Measurements from ENCODE around the gene POLR3A. TPM values are rescaled to one million over a fixed set of nuclear protein-coding genes. Genes with fewer than 3 reads are reported as not detected.
A peak's percentile ranks its signal among the peaks of the same experiment; 100 is the strongest.

The POLR3A gene
- total and polyA plus RNA-seq, 2 donors (not counting 1 experiment from before 2014, with no cell fraction given) = 5.4 to 18.4 TPM

DNA sequence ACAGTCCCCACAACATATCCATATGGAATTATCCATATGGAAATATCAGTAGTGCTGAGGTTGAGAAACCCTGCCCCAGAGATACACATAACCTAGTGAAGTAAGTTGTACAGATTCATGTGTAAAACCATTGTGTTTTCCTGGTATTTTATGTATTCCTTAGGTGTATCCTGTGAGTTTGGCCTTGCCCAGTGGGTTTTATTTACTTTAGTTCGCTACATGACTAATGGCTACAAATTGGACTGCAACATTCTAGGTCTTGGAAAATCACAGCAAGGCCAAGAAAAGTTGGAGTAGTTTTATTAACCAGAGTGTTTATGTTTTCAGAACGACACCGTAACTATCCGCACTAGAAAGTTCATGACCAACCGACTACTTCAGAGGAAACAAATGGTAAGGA, 5.7 kb upstream of the POLR3A start:
- Histone ChIP-seq H4K20me1 (ENCODE audit: control insufficient read depth, insufficient read depth, low read length, poor library complexity, severe bottlenecking) (peaks cover 53% of the 10 kb centered on the region), H3K79me2 (ENCODE audit: control insufficient read depth, insufficient read depth, low read length) (peaks cover 34% of the 10 kb centered on the region), H3K9me3 (ENCODE audit: control extremely low read depth in 1 of 3, control insufficient read depth in 2 of 3, insufficient read depth in 1 of 3, low read length in 2 of 3) (peaks cover 0 to 3% (median 0%) of the 10 kb centered on the region in 3 donors), H3K4me1 (ENCODE audit: control insufficient read depth in 2 of 2, insufficient read depth in 2 of 2, low read length in 2 of 2) (peaks cover 22 to 33% of the 10 kb centered on the region in 2 donors), H3K4me2 (replicated peaks; ENCODE audit: low read depth, low read length, poor library complexity, severe bottlenecking) (peak overlapping the region; percentile 74), H3K27me3 (replicated peaks in 1 of 4; ENCODE audit: control extremely low read depth in 1 of 4, control insufficient read depth in 3 of 4, insufficient read depth in 4 of 4, low read length in 3 of 4) (no peaks in the 10 kb centered on the region), H3K27ac (ENCODE audit: low read length in 2 of 2) (peak overlapping the region in 1 of 2 donors; percentile 58), H3K36me3 (replicated peaks in 1 of 2; ENCODE audit: control extremely low read depth in 1 of 2, control insufficient read depth in 1 of 2, extremely low read depth in 1 of 2, insufficient read depth in 2 of 2, low read length in 1 of 2) (peaks cover 19 to 48% of the 10 kb centered on the region in 2 experiments), H2AFZ (ENCODE audit: insufficient read depth, low read depth, low read length, poor library complexity, severe bottlenecking) (no peak overlapping the region), H3K9ac (ENCODE audit: low read length) (peak overlapping the region; percentile 79), H3K4me3 (ENCODE audit: control extremely low read depth in 1 of 5, extremely low read depth in 1 of 5, insufficient read depth in 1 of 5, low read depth in 2 of 5, low read length in 4 of 5) (peak overlapping the region in 4 of 5 experiments; percentile 84 to 100 (median 96))
- ChIA-PET POLR2A (no interaction called here), CTCF (interaction anchor here (3.0 kb wide), 1 partner anchor 12 kb away, joined by 29 read pairs; no protein-coding TSS in a partner anchor)
- Mint-ChIP-seq H3K4me3 (peak overlapping the region; percentile 93), H3K4me1 (peaks cover 55% of the 10 kb centered on the region), H3K27ac (peak overlapping the region; percentile 50), H3K27me3 (no peaks in the 10 kb centered on the region), H3K9me3 (ENCODE audit: insufficient read depth) (no peaks in the 10 kb centered on the region)
- 71% methylated on average over 1 of the region's 5 CpGs for WGBS (ENCODE audit: insufficient coverage)
- DNase-seq = no peak
- intact Hi-C loops (cut with micrococcal nuclease) = no loop called here
- ATAC-seq (ENCODE audit: low read depth) = no peak
- TF ChIP-seq, protein P1, sequence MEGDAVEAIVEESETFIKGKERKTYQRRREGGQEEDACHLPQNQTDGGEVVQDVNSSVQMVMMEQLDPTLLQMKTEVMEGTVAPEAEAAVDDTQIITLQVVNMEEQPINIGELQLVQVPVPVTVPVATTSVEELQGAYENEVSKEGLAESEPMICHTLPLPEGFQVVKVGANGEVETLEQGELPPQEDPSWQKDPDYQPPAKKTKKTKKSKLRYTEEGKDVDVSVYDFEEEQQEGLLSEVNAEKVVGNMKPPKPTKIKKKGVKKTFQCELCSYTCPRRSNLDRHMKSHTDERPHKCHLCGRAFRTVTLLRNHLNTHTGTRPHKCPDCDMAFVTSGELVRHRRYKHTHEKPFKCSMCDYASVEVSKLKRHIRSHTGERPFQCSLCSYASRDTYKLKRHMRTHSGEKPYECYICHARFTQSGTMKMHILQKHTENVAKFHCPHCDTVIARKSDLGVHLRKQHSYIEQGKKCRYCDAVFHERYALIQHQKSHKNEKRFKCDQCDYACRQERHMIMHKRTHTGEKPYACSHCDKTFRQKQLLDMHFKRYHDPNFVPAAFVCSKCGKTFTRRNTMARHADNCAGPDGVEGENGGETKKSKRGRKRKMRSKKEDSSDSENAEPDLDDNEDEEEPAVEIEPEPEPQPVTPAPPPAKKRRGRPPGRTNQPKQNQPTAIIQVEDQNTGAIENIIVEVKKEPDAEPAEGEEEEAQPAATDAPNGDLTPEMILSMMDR (IDR thresholded peaks at IDR 0.05) = no peak
- no peak for TF ChIP-seq EZH2 (IDR thresholded peaks at IDR 0.05; ENCODE audit: borderline replicate concordance, insufficient read depth, low read depth, low read length, poor library complexity, severe bottlenecking)

Data from B cell (primary cell).